IPS DF 6.9 (cell line): ENCODE data around the gene CHAD.
"Not testable (repeated sequence)": the region's sequence is repeated elsewhere in the genome, so short reads cannot be mapped to it uniquely, and the experiment has no call there.

Source experiments
- DNase-seq: peaks from one replicate; pipeline ENCODE4 v3.0.0-alpha.2; 2013; ENCODE audit warnings: low read depth, low spot score
- H3K27ac ChIP-seq: one replicate; pipeline ENCODE4 v1.5.1; 2013; ENCODE audit warnings: low read length, control low read depth
- H3K27me3 ChIP-seq: 2 replicates; pipeline ENCODE4 v1.6.1; 2013; ENCODE audit warnings: mild to moderate bottlenecking, low read length; ENCODE audit not compliant: control insufficient read depth, insufficient read depth
- H3K36me3 ChIP-seq: 2 replicates; pipeline ENCODE4 v1.6.1; 2013; ENCODE audit warnings: low read length; ENCODE audit not compliant: control insufficient read depth, insufficient read depth
- H3K4me1 ChIP-seq: 2 replicates; pipeline ENCODE4 v1.6.1; 2013; ENCODE audit warnings: low read length; ENCODE audit not compliant: control insufficient read depth, insufficient read depth
- H3K4me3 ChIP-seq: 2 replicates; pipeline ENCODE4 v1.5.1; 2013; ENCODE audit warnings: mild to moderate bottlenecking, low read length
- H3K9me3 ChIP-seq: 2 replicates; pipeline ENCODE4 v1.6.1; 2013; ENCODE audit warnings: low read length, inconsistent platforms; ENCODE audit not compliant: control insufficient read depth, insufficient read depth
- WGBS: extraction: QIAGEN DNeasy Blood & Tissue Kit; methylation state at CpG from one replicate; pipeline ENCODE4 v1.1.7; 2013; ENCODE audit warnings: mixed read lengths, missing lambda C conversion rate; ENCODE audit not compliant: insufficient read length, insufficient coverage; 5-methylcytosine and 5-hydroxymethylcytosine counted together

CHAD gene

GRCh38 chr17:50428126-50428525 is 40.6 kb downstream of the CHAD start:
- not testable (repeated sequence) for H3K27me3 ChIP-seq, H3K36me3 ChIP-seq, DNase-seq, H3K4me1 ChIP-seq, H3K9me3 ChIP-seq, H3K27ac ChIP-seq, H3K4me3 ChIP-seq
- no CpG with 5 or more reads among the region's 6 CpGs for WGBS

DNA sequence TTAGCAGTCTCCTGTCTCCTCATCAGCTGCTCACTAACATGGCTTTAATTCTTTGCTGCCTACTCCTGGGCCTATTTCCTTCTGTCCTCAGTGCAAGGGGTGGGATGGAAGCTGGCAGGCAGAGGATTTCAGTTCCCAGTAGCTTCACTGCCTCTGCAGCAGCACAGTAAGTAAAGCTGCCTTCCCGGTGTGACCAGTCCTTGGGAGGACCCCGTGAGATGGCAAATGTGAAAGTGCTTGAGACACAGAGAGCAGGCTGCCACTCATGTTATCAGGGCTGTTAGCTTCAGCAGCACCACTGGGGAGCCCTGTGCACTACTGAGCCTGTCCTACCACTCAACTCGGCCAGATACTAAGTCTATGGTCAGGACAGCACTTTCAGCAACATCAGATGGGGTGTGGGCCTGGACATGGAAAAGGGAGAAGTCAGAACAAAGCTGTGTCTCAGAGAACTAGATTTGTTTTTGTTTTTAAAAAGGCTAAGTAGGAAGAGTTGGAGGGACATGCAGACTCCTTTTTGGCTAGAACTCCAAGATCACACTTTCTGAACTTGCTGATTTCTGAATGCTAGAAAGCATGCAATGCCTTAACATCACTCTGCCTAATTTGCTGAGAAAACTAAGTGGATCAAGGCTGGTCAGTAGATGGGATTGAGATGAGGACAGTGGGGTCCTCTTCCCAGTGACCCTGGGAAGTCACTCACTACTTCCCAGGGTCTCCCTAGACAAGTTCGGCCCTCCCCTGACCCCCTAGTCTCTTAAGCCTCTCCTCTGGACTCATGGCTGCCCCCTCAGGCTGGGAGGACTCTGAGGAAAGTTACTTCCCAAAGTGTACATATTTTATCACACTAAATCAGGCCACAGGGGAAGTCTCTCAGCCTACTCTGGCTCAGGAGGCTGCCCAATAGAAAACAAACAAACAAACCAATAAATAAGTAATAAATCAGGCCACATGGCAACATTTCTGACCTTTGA is 41.6 kb downstream of the CHAD start:
- Histone ChIP-seq H3K36me3 (no peaks in the 10 kb centered on the region), H3K27me3 (no peaks in the 10 kb centered on the region), H3K27ac (no peak overlapping the region), H3K4me3 (peak overlapping the region; percentile 41; the same call in 1 of the 2 replicates), H3K4me1 (peaks cover 4% of the 10 kb centered on the region; the same call in 1 of the 2 replicates), H3K9me3 (no peaks in the 10 kb centered on the region)
- WGBS = no CpG with 5 or more reads among the region's 4 CpGs
- no peak for DNase-seq

GRCh38 chr17:50426472-50426782 is 42.3 kb downstream of the CHAD start:
- peaks cover 4% of the 10 kb centered on the region; the same call in 1 of the 2 replicates for H3K4me1 ChIP-seq
- H3K27me3 ChIP-seq = no peaks in the 10 kb centered on the region
- no peaks in the 10 kb centered on the region for H3K9me3 ChIP-seq
- no peak for DNase-seq
- H3K36me3 ChIP-seq = no peaks in the 10 kb centered on the region
- no peak overlapping the region for H3K27ac ChIP-seq
- H3K4me3 ChIP-seq = peak overlapping the region; percentile 41; the same call in 1 of the 2 replicates
- no CpG with 5 or more reads among the region's 7 CpGs for WGBS

DNA sequence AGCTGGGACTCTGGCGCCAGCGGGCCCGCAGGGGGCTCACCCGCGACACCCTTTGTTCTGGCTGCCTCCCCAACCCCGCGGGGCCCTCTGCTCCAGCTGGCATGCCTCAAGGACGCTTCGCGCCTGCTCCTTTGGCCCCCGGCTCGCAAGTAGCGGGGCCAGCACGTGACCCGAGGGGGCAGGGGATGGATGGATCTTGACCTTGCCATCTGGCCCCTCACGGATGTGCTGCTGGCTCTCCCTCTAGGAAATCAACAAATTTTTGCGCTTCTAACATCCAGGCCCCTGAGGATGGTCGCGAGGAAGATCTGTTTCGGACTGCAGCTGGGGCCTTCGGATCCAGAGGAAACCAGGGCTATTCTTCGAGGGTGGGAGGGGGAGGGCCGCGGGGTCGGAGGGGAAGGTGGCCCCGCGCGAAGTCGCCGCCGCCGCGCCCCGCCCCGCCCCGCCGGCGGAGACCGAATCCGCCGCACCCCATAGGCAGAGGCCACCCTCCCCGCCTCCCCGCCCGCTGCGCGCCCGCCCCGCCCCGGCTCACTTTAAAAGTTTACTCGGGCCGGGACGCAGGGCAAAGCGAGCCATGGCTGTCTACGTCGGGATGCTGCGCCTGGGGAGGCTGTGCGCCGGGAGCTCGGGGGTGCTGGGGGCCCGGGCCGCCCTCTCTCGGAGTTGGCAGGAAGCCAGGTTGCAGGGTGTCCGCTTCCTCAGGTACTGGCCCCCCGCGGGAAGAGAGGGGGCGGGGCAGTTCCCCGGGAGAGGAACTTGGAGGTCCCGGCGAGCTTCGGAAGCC is 42.8 kb downstream of the CHAD start, which contains the start of gene ACSF2:
Gene ACSF2, plus strand, starts transcription at position 537 of the 790 bp plus-strand sequence. Its CDS starts 44 bp downstream, at position 581.
- Histone ChIP-seq H3K27ac (no peak within 1 kb of the TSS), H3K4me1 (peaks cover 4% of the 10 kb centered on the region; the same call in 1 of the 2 replicates), H3K4me3 (peak within 1 kb of the TSS; percentile 41; the same call in 1 of the 2 replicates), H3K36me3 (no peaks in the 10 kb centered on the region), H3K9me3 (no peaks in the 10 kb centered on the region), H3K27me3 (no peaks in the 10 kb centered on the region)
- no CpG with 5 or more reads among the region's 70 CpGs for WGBS
- DNase-seq = no peak

DNA sequence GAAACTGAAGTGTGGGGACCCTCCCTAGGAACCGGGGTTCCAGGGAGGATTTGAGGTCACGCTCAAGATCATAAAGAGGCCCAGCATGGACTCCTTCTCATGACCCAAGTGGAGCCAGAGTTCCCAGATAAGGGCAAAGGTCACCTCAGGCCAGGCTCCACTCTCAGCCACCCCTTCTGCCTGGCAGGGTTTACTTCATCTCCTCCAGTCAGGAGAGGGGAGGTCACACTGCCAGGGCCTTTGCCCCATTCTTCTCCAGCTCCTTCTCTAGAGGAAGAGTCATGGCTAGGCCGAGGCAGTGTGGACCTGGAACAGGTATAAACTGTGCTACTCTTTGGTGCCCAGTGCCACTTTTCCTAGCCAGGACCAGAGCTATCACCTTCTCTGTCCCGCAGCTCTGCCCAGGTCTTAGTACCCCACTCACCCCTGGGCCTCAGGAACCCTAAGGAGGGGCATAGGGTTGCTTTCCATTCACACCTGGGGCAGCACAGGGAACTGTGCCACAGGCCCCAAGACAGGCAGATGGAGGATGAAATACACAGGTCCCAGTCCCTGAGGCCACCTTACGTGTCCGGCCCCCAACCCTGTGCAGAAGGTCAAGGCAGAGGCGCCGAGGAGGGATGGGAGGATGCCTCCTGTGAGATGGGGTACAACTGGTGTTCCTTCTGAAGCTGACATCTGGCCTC is 43.5 kb downstream of the CHAD start:
- H3K4me1 ChIP-seq = peaks cover 4% of the 10 kb centered on the region; the same call in 1 of the 2 replicates
- H3K9me3 ChIP-seq = no peaks in the 10 kb centered on the region
- no CpG with 5 or more reads among the region's 8 CpGs for WGBS
- no peak overlapping the region for H3K4me3 ChIP-seq
- H3K27me3 ChIP-seq = no peaks in the 10 kb centered on the region
- H3K36me3 ChIP-seq = no peaks in the 10 kb centered on the region
- no peak for DNase-seq
- no peak overlapping the region for H3K27ac ChIP-seq

DNA sequence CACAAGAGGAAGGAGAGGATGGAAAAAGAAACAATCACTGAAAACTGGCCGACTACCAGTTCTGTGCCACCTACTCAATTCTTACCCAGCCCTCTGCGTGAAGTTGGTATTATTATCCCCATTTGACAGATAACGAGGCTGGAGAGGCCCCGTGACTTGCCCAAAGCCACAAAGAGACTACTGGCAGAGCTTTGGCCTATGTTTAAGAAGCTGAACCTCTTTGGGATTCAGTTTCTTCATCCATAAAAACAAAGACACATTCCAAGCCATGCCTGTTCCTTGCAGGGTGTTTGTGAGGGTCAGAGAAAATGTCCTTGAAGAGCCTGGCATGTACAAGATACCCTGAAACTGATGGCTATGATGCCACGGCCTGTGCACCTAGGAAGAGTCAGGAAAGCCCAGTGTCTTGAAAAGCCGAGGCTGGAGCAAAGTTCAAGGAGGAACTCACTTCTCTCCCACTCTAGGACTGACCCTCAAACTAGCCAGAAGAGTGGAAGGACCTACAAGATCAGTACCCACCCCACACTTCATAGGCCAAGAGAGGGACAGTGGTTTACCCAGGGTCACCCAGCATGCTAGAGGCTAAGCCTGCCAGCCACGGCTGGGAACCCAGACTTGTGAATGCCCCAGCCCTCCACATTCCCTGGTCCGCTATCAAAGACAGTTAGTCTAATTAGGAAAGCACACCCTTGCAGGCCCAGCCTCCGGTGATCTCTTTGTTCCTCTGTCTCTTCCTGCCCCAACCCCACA is 44.3 kb downstream of the CHAD start:
- no peaks in the 10 kb centered on the region for H3K36me3 ChIP-seq
- H3K4me3 ChIP-seq = no peak overlapping the region
- WGBS = no CpG with 5 or more reads among the region's 9 CpGs
- H3K4me1 ChIP-seq = peaks cover 4% of the 10 kb centered on the region; the same call in 1 of the 2 replicates
- H3K27ac ChIP-seq = no peak overlapping the region
- H3K27me3 ChIP-seq = no peaks in the 10 kb centered on the region
- DNase-seq = no peak
- H3K9me3 ChIP-seq = no peaks in the 10 kb centered on the region

- no peak overlapping the region for H3K4me3 ChIP-seq
- H3K9me3 ChIP-seq = no peaks in the 10 kb centered on the region
- no peaks in the 10 kb centered on the region for H3K36me3 ChIP-seq
- no peaks in the 10 kb centered on the region for H3K27me3 ChIP-seq
- H3K27ac ChIP-seq = no peak overlapping the region
- DNase-seq = no peak
- H3K4me1 ChIP-seq = peaks cover 4% of the 10 kb centered on the region; the same call in 1 of the 2 replicates
- WGBS = no CpG with 5 or more reads among the region's 6 CpGs
These were observed 45.0 kb downstream of the CHAD start for GRCh38 chr17:50423553-50424159.

GRCh38 chr17:50422738-50423137 is 45.9 kb downstream of the CHAD start:
- no CpG with 5 or more reads among the region's 2 CpGs for WGBS
- no peaks in the 10 kb centered on the region for H3K9me3 ChIP-seq
- H3K36me3 ChIP-seq = no peaks in the 10 kb centered on the region
- no peaks in the 10 kb centered on the region for H3K27me3 ChIP-seq
- no peak overlapping the region for H3K4me3 ChIP-seq
- H3K27ac ChIP-seq = no peak overlapping the region
- no peak for DNase-seq
- peaks cover 4% of the 10 kb centered on the region; the same call in 1 of the 2 replicates for H3K4me1 ChIP-seq

DNA sequence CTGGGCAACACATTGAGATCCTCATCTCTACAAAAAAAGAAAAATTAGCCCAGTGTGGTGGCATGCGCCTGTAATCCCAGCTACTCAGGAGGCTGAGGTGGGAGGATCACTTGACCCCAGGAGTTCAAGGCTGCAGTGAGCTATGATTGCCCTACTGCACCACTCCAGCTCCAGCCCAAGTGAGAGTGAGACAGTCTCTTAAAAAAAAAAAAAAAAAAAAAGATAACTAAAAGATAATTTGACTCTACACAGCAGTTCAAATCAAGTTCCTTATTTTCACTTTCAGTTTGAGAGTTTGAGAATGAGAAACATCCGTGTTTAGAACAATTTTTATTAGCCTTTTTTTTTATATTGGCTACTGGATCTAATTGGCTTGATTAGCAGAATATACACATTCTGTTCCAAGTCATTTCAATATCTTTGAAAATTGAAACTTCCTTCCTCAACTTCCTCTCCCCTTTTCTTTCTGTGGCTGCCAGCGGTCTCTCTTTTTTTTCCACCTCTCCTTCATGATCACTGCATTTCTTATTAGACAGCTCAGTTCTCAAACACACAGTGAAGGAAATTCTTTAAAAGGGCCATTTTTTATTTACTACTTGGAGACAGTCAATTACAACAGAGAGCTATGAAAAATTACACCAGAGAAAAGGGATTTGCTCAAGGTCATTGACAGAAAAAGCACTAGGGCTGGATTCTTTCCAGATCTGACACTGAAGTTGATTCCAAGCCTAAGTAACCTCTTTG is 47.2 kb downstream of the CHAD start:
- no peaks in the 10 kb centered on the region for H3K36me3 ChIP-seq
- H3K27me3 ChIP-seq = no peaks in the 10 kb centered on the region
- no peak overlapping the region for H3K4me3 ChIP-seq
- H3K9me3 ChIP-seq = no peaks in the 10 kb centered on the region
- H3K4me1 ChIP-seq = peaks cover 4% of the 10 kb centered on the region; the same call in 1 of the 2 replicates
- no peak overlapping the region for H3K27ac ChIP-seq
- DNase-seq = no peak
- WGBS = no CpG with 5 or more reads among the region's 3 CpGs
